Mucosa of stomach (tissue), 1 donor: Measurements from ENCODE around the gene ABAT.

Source experiments
- H3K27me3 ChIP-seq: one replicate; pipeline ENCODE4 v1.7.0; 2013; ENCODE audit warnings: mild to moderate bottlenecking, low read length; ENCODE audit not compliant: control insufficient read depth, insufficient read depth
- H3K36me3 ChIP-seq: one replicate; pipeline ENCODE4 v1.7.0; 2013; ENCODE audit warnings: low read length; ENCODE audit not compliant: control insufficient read depth, insufficient read depth
- H3K4me1 ChIP-seq: one replicate; pipeline ENCODE4 v1.7.0; 2013; ENCODE audit warnings: mild to moderate bottlenecking, low read length; ENCODE audit not compliant: control insufficient read depth, insufficient read depth
- H3K4me3 ChIP-seq: one replicate; pipeline ENCODE4 v1.7.0; 2013; ENCODE audit warnings: low read length
- H3K9ac ChIP-seq: one replicate; pipeline ENCODE4 v1.7.0; 2013; ENCODE audit warnings: mild to moderate bottlenecking, low read length, moderate library complexity
- H3K9me3 ChIP-seq: one replicate; pipeline ENCODE4 v1.7.0; 2013; ENCODE audit warnings: mild to moderate bottlenecking, low read length, moderate library complexity; ENCODE audit not compliant: control insufficient read depth
- donor health status: Pancreatic carcinoma.

Gene ABAT

GRCh38 chr16:8808613-8809353 lies 134.4 kb downstream of the ABAT start:
- Histone ChIP-seq H3K9ac (no peak overlapping the region), H3K4me1 (no peaks in the 10 kb centered on the region), H3K36me3 (peaks cover 16% of the 10 kb centered on the region), H3K4me3 (no peak overlapping the region), H3K27me3 (no peaks in the 10 kb centered on the region), H3K9me3 (no peaks in the 10 kb centered on the region)

- Histone ChIP-seq H3K36me3 (peaks cover 22% of the 10 kb centered on the region), H3K4me1 (no peaks in the 10 kb centered on the region)
Measured at GRCh38 chr16:8812162-8812843, 137.9 kb downstream of the ABAT start.

GRCh38 chr16:8814095-8814806 lies 139.8 kb downstream of the ABAT start:
- no peaks in the 10 kb centered on the region for H3K9me3 ChIP-seq
- H3K9ac ChIP-seq: no peak overlapping the region
- H3K27me3 ChIP-seq: no peaks in the 10 kb centered on the region
- peaks cover 23% of the 10 kb centered on the region for H3K36me3 ChIP-seq
- no peaks in the 10 kb centered on the region for H3K4me1 ChIP-seq
- H3K4me3 ChIP-seq: no peak overlapping the region

More at GRCh38 chr16:8812162-8812843, 137.9 kb downstream of the ABAT start:
- Histone ChIP-seq H3K9ac (no peak overlapping the region), H3K9me3 (no peaks in the 10 kb centered on the region), H3K4me3 (no peak overlapping the region), H3K27me3 (no peaks in the 10 kb centered on the region)

GRCh38 chr16:8816967-8817655 lies 142.7 kb downstream of the ABAT start:
- H3K9me3 ChIP-seq: no peaks in the 10 kb centered on the region
- H3K4me3 ChIP-seq: no peak overlapping the region
- H3K27me3 ChIP-seq: no peaks in the 10 kb centered on the region
- no peaks in the 10 kb centered on the region for H3K4me1 ChIP-seq
- no peak overlapping the region for H3K9ac ChIP-seq
- H3K36me3 ChIP-seq: peaks cover 18% of the 10 kb centered on the region

- Histone ChIP-seq H3K36me3 (peaks cover 11% of the 10 kb centered on the region), H3K9ac (no peak overlapping the region), H3K4me1 (no peaks in the 10 kb centered on the region), H3K9me3 (no peaks in the 10 kb centered on the region), H3K27me3 (no peaks in the 10 kb centered on the region), H3K4me3 (no peak overlapping the region)
Measured at GRCh38 chr16:8818504-8819270, 144.3 kb downstream of the ABAT start.

GRCh38 chr16:8819411-8820034 lies 145.1 kb downstream of the ABAT start:
- Histone ChIP-seq H3K4me1 (no peaks in the 10 kb centered on the region), H3K9ac (no peak overlapping the region), H3K4me3 (no peak overlapping the region), H3K9me3 (no peaks in the 10 kb centered on the region), H3K36me3 (peaks cover 7% of the 10 kb centered on the region), H3K27me3 (no peaks in the 10 kb centered on the region)

GRCh38 chr16:8822403-8822802 lies 148.0 kb downstream of the ABAT start:
- H3K4me3 ChIP-seq: no peak overlapping the region
- H3K9ac ChIP-seq: no peak overlapping the region
- no peaks in the 10 kb centered on the region for H3K4me1 ChIP-seq
- no peaks in the 10 kb centered on the region for H3K9me3 ChIP-seq
- peaks cover 3% of the 10 kb centered on the region for H3K36me3 ChIP-seq
- no peaks in the 10 kb centered on the region for H3K27me3 ChIP-seq

GRCh38 chr16:8826278-8826879 lies 152.0 kb downstream of the ABAT start:
- H3K27me3 ChIP-seq: no peaks in the 10 kb centered on the region
- H3K9me3 ChIP-seq: no peaks in the 10 kb centered on the region
- H3K9ac ChIP-seq: no peak overlapping the region
- H3K4me3 ChIP-seq: no peak overlapping the region
- H3K36me3 ChIP-seq: peaks cover 6% of the 10 kb centered on the region
- H3K4me1 ChIP-seq: no peaks in the 10 kb centered on the region

- Histone ChIP-seq H3K36me3 (peaks cover 6% of the 10 kb centered on the region), H3K9ac (no peak overlapping the region)
Measured at GRCh38 chr16:8828541-8829165, 154.2 kb downstream of the ABAT start.

GRCh38 chr16:8831450-8831849 lies 157.0 kb downstream of the ABAT start:
- Histone ChIP-seq H3K9me3 (no peaks in the 10 kb centered on the region), H3K4me1 (no peaks in the 10 kb centered on the region), H3K27me3 (no peaks in the 10 kb centered on the region), H3K9ac (no peak overlapping the region), H3K4me3 (no peak overlapping the region), H3K36me3 (peaks cover 6% of the 10 kb centered on the region)

More at GRCh38 chr16:8828541-8829165, 154.2 kb downstream of the ABAT start:
- no peaks in the 10 kb centered on the region for H3K9me3 ChIP-seq
- H3K27me3 ChIP-seq: no peaks in the 10 kb centered on the region
- no peak overlapping the region for H3K4me3 ChIP-seq
- H3K4me1 ChIP-seq: no peaks in the 10 kb centered on the region
